Endothelial cell of umbilical vein (primary cell): Measurements from ENCODE around the gene STAC3. TPM values are rescaled to one million over a fixed set of nuclear protein-coding genes. Genes with fewer than 3 reads are reported as not detected.
A peak's percentile ranks its signal among the peaks of the same experiment; 100 is the strongest.

Source experiments
- BruUV-seq: library from RNA; stranded (reverse); fragments of 400-500 nt; replicated peaks from 2 replicates; lab custom pipeline; 2021; lab: Mats Ljungman, UMichigan
- CTCF ChIA-PET: fragments of 300-600, 350-600 bp; sonication (Branson Sonifier 250); formaldehyde crosslinking; loops from one replicate; lab custom pipeline; 2021; ENCODE audit warnings: antibody characterized with exemption, inconsistent platforms; lab: Charles Lee
- POLR2A ChIA-PET: fragments of 300-600, 350-600 bp; sonication (Branson Sonifier 250); formaldehyde crosslinking; loops from one replicate; lab custom pipeline; 2021; ENCODE audit warnings: antibody characterized with exemption, inconsistent platforms; lab: Charles Lee
- DNase-seq: peaks from one replicate; pipeline ENCODE4 v3.0.0-alpha.2; 2011; ENCODE audit warnings: low read depth, low spot score
- FAIRE-seq: peaks from 2 replicates; lab custom pipeline; 2011; peaks lifted over from hg19 to GRCh38; lab: Jason Lieb, UNC
- H2AFZ ChIP-seq: 2 replicates; pipeline ENCODE4 v1.6.0; 2012; ENCODE audit warnings: low read depth, low read length, control low read depth, inconsistent platforms
- H3K27ac ChIP-seq: 2 replicates; pipeline ENCODE4 v1.5.1; 2011; ENCODE audit warnings: low read depth, mild to moderate bottlenecking, control low read depth, low read length, moderate library complexity; ENCODE audit not compliant: insufficient read depth
- H3K27me3 ChIP-seq, 2 experiments: 2 replicates each; pipeline versions ENCODE4 v1.6.0 to v1.6.1; 2011; ENCODE audit warnings: low read length in 2 of 2, mixed read lengths in 1 of 2; ENCODE audit not compliant: control insufficient read depth in 2 of 2, insufficient read depth in 2 of 2
- H3K36me3 ChIP-seq, 2 experiments: 2 replicates in 1 of 2; 3 replicates in 1 of 2; pipeline ENCODE4 v1.5.1; 2011; ENCODE audit warnings: low read length in 2 of 2, mild to moderate bottlenecking in 1 of 2, moderate library complexity in 1 of 2; ENCODE audit not compliant: control insufficient read depth in 2 of 2, insufficient read depth in 2 of 2; ENCODE audit errors: extremely low read depth in 1 of 2
- H3K4me1 ChIP-seq: 3 replicates; pipeline ENCODE4 v1.5.1; 2011; ENCODE audit warnings: mild to moderate bottlenecking, low read length; ENCODE audit not compliant: control insufficient read depth, insufficient read depth; ENCODE audit errors: extremely low read depth
- H3K4me2 ChIP-seq: 2 replicates; pipeline ENCODE4 v1.6.1; 2011; ENCODE audit warnings: low read length, control low read depth, mixed read lengths; ENCODE audit not compliant: insufficient read depth
- H3K4me3 ChIP-seq, 3 experiments: fragments of 200-600 bp in 1 of 3; sonication (generic), shearing (Covaris generic) in 1 of 3; replicated peaks in 1 of 3; 2 replicates each; pipeline ENCODE4 v1.5.1; 2011 to 2016; ENCODE audit warnings: control low read depth in 3 of 3, low read length in 3 of 3, mild to moderate bottlenecking in 2 of 3, inconsistent platforms in 1 of 3, low read depth in 1 of 3, moderate library complexity in 1 of 3; ENCODE audit not compliant: insufficient read depth in 1 of 3
- H3K79me2 ChIP-seq: 2 replicates; pipeline ENCODE4 v1.6.0; 2012; ENCODE audit warnings: low read length, inconsistent platforms; ENCODE audit not compliant: control insufficient read depth, insufficient read depth
- H3K9ac ChIP-seq: replicated peaks from 2 replicates; pipeline ENCODE3; 2011; ENCODE audit warnings: low read length, control low read depth; ENCODE audit not compliant: insufficient read depth; ENCODE audit errors: extremely low read depth
- H3K9me1 ChIP-seq: replicated peaks from 3 replicates; pipeline ENCODE4 v1.6.0; 2011; ENCODE audit warnings: mild to moderate bottlenecking, low read length; ENCODE audit not compliant: control insufficient read depth, insufficient read depth; ENCODE audit errors: extremely low read depth
- H3K9me3 ChIP-seq: replicated peaks from 2 replicates; pipeline ENCODE4 v1.5.1; 2012; ENCODE audit warnings: low read length, inconsistent platforms; ENCODE audit not compliant: control insufficient read depth, insufficient read depth
- H4K20me1 ChIP-seq: replicated peaks from 2 replicates; pipeline ENCODE3; 2011; ENCODE audit warnings: mild to moderate bottlenecking, low read length; ENCODE audit not compliant: control insufficient read depth, insufficient read depth; ENCODE audit errors: extremely low read depth
- EZH2 ChIP-seq: IDR thresholded peaks from 2 replicates; pipeline ENCODE4 v1.6.1; 2012; ENCODE audit warnings: borderline replicate concordance, low read depth, mild to moderate bottlenecking, moderate library complexity, low read length, inconsistent platforms; ENCODE audit not compliant: severe bottlenecking
- FOS ChIP-seq: IDR thresholded peaks from 2 replicates; pipeline ENCODE4 v1.6.1; 2011; ENCODE audit warnings: mild to moderate bottlenecking, low read length, moderate library complexity, borderline replicate concordance; ENCODE audit not compliant: insufficient read depth
- JUN ChIP-seq: IDR thresholded peaks from 2 replicates; pipeline ENCODE4 v1.6.1; 2011; ENCODE audit warnings: borderline replicate concordance, low read depth; ENCODE audit not compliant: insufficient read length, insufficient read depth
- POLR2A ChIP-seq: IDR thresholded peaks from 2 replicates; pipeline ENCODE4 v1.6.1; 2012; ENCODE audit warnings: low read depth, mild to moderate bottlenecking, control low read depth, low read length
- POLR2AphosphoS5 ChIP-seq: IDR thresholded peaks from 2 replicates; pipeline ENCODE4 v1.6.1; 2012; ENCODE audit warnings: low read depth, mild to moderate bottlenecking, control low read depth, low read length, moderate library complexity; ENCODE audit not compliant: insufficient read depth
- dilution Hi-C: fragments of 300-500 bp; cut with MboI; formaldehyde crosslinking; loops from one replicate; pipeline ENCODE4 v1.15.0; 2019; ENCODE audit warnings: low sequenced_read_pairs; ENCODE audit not compliant: extremely low pct_ligation_motif_present
- intact Hi-C: fragments of 100-400 bp; cut with micrococcal nuclease; formaldehyde crosslinking; loops from one replicate; pipeline ENCODE4 v1.10.0; 2022
- polyA plus RNA-seq, 4 experiments: library from polyadenylated mRNA; depleted of rRNA in 3 of 4; stranded (reverse) in 3 of 4; unstranded in 1 of 4; fragments of >200 nt; gene quantifications; 2 replicates each; pipeline versions ENCODE4 v1.2.1 to v1.2.3, GENCODE V29; 2011 to 2012; ENCODE audit warnings: missing spikeins in 1 of 4
- total RNA-seq: library from RNA; stranded (reverse); gene quantifications from 2 replicates; pipeline ENCODE4 v1.2.3, GENCODE V29; 2021
- TF ChIP-seq, protein P1 (sequence below), 2 donors: IDR thresholded peaks; 1 replicate in 1 of 2; 2 replicates in 1 of 2; pipeline ENCODE4 v1.5.1; 2011; ENCODE audit warnings: low read length in 2 of 2, mild to moderate bottlenecking in 2 of 2, moderate library complexity in 2 of 2, control low read depth in 1 of 2, inconsistent platforms in 1 of 2, low read depth in 1 of 2; ENCODE audit not compliant: insufficient read depth in 1 of 2; ENCODE audit errors: extremely low read depth in 1 of 2
- TF ChIP-seq, protein P2 (sequence below): IDR thresholded peaks from 2 replicates; pipeline ENCODE4 v1.6.1; 2011; ENCODE audit not compliant: insufficient read depth, insufficient read length

STAC3 gene
- total and polyA plus RNA-seq, 2 donors (not counting 3 experiments of a cell fraction or from before 2014, with no cell fraction given) = 0.36 to 0.55 TPM

DNA sequence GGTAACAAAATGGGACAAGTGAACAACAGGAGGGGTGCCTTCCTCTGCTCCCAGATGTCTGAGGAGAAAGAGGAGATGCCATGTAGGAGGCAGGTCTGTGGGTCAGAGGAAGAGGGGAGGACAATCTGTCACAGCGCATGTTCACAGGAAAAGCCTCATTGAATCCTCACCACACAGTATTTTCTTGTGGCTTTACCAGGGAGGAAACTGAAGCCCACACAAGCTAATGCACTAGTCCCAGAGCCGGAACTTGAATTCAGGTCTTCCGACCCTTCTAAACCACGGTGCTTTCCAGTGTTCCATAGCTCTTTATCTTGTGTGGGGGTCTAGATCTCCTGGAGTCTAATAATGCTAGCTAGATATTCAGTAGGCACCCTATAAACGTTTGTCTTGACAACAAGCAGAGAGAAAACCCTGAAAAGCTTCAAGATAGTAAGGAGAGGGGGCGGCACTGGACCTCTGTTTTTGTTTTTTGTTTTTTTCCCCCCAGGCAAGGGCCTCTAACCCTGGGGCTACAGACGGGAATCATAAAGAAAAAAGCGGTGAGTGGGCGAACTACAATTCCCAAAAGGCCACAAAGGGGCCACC lies 21.8 kb downstream of the STAC3 start:
- DNase-seq = no peak
- H4K20me1 ChIP-seq = no peaks in the 10 kb centered on the region
- H3K4me3 ChIP-seq = peak overlapping the region in 2 of 3 experiments; percentile 63 to 73
- ChIA-PET CTCF (interaction anchor here (1.0 to 5.0 kb wide), 15 partner anchors 10 to 230 kb away, joined by 3 to 129 read pairs (median 4); partner anchors contain the start of genes GLI1 and STAC3), POLR2A (interaction anchor here (0.6 to 1.5 kb wide), 4 partner anchors 11 to 118 kb away, joined by 3 to 11 read pairs (median 4); partner anchors contain the start of gene STAT6)
- H3K9me1 ChIP-seq = no peaks in the 10 kb centered on the region
- peak overlapping the region; percentile 77 for H3K4me2 ChIP-seq
- no peak for FAIRE-seq
- H3K36me3 ChIP-seq = peaks cover 3 to 27% of the 10 kb centered on the region in 2 experiments
- H3K27me3 ChIP-seq = peaks cover 21 to 24% of the 10 kb centered on the region in 2 experiments
- H3K9me3 ChIP-seq = no peaks in the 10 kb centered on the region
- peaks cover 18% of the 10 kb centered on the region for H3K4me1 ChIP-seq
- BruUV-seq = TSS peak; percentile 89
- intact Hi-C loops (no loop called here), dilution Hi-C loops (no loop called here)
- H3K9ac ChIP-seq = peak overlapping the region; percentile 96
- peak overlapping the region; percentile 69 for H2AFZ ChIP-seq
- peaks cover 23% of the 10 kb centered on the region for H3K79me2 ChIP-seq
- H3K27ac ChIP-seq = peak overlapping the region; percentile 91
- TF ChIP-seq EZH2 (no peak), POLR2AphosphoS5 (no peak), JUN (no peak), POLR2A (peak; percentile 2), FOS (no peak)
- TF ChIP-seq, protein P1, sequence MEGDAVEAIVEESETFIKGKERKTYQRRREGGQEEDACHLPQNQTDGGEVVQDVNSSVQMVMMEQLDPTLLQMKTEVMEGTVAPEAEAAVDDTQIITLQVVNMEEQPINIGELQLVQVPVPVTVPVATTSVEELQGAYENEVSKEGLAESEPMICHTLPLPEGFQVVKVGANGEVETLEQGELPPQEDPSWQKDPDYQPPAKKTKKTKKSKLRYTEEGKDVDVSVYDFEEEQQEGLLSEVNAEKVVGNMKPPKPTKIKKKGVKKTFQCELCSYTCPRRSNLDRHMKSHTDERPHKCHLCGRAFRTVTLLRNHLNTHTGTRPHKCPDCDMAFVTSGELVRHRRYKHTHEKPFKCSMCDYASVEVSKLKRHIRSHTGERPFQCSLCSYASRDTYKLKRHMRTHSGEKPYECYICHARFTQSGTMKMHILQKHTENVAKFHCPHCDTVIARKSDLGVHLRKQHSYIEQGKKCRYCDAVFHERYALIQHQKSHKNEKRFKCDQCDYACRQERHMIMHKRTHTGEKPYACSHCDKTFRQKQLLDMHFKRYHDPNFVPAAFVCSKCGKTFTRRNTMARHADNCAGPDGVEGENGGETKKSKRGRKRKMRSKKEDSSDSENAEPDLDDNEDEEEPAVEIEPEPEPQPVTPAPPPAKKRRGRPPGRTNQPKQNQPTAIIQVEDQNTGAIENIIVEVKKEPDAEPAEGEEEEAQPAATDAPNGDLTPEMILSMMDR (IDR thresholded peaks at IDR 0.05; ENCODE audit: extremely low read depth in 1 of 2, insufficient read depth in 1 of 2, low read depth in 1 of 2, low read length in 2 of 2) = no peak
- TF ChIP-seq, protein P2, sequence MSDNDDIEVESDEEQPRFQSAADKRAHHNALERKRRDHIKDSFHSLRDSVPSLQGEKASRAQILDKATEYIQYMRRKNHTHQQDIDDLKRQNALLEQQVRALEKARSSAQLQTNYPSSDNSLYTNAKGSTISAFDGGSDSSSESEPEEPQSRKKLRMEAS = no peak
